Mesothelial cell of epicardium (in vitro differentiated cells): Measurements from ENCODE around the gene ANKS1B. TPM values are rescaled to one million over a fixed set of nuclear protein-coding genes. Genes with fewer than 3 reads are reported as not detected.

Source experiments
- DNase-seq, 2 experiments: peaks; one replicate each; pipeline ENCODE4 v3.0.0; 2021; ENCODE audit warnings: low spot score in 2 of 2; ENCODE audit not compliant: unreplicated experiment in 2 of 2
- H3K27ac Mint-ChIP-seq: 2 replicates; pipeline ENCODE4 v1.8.0; 2021; ENCODE audit warnings: mixed read lengths
- H3K27me3 Mint-ChIP-seq: 2 replicates; pipeline ENCODE4 v1.8.0; 2021; ENCODE audit warnings: low read depth, mixed read lengths
- H3K36me3 Mint-ChIP-seq: 2 replicates; pipeline ENCODE4 v1.8.0; 2021; ENCODE audit warnings: mixed read lengths
- H3K4me1 Mint-ChIP-seq: 2 replicates; pipeline ENCODE4 v1.8.0; 2021; ENCODE audit warnings: mixed read lengths
- H3K4me3 Mint-ChIP-seq: 2 replicates; pipeline ENCODE4 v1.8.0; 2021; ENCODE audit warnings: mild to moderate bottlenecking, moderate library complexity, mixed read lengths
- H3K9me3 Mint-ChIP-seq: 2 replicates; pipeline ENCODE4 v1.8.0; 2021; ENCODE audit warnings: mixed read lengths
- CTCF ChIP-seq: fragments of 200-600 bp; sonication (generic); IDR thresholded peaks from one replicate; pipeline ENCODE4 v1.5.0; 2021; ENCODE audit warnings: antibody characterized with exemption; ENCODE audit not compliant: unreplicated experiment
- total RNA-seq: library from RNA; stranded (reverse); gene quantifications from 3 replicates; pipeline ENCODE4 v1.2.1, GENCODE V29; 2021

Gene ANKS1B
- total RNA-seq, 1 donor from 2014 or later: 8.8 TPM

GRCh38 chr12:99985631-99986030, 895 bp upstream of the ANKS1B start:
- peaks cover 17% of the 10 kb centered on the region for H3K4me1 Mint-ChIP-seq
- peaks cover 45% of the 10 kb centered on the region for H3K27me3 Mint-ChIP-seq
- no peak overlapping the region for H3K27ac Mint-ChIP-seq
- H3K4me3 Mint-ChIP-seq: peak overlapping the region; percentile 80
- H3K9me3 Mint-ChIP-seq: no peaks in the 10 kb centered on the region
- TF ChIP-seq CTCF: no peak
- no peak for DNase-seq
- no peaks in the 10 kb centered on the region for H3K36me3 Mint-ChIP-seq

GRCh38 chr12:99985129-99985570, 414 bp upstream of the ANKS1B start:
- Mint-ChIP-seq H3K36me3 (no peaks in the 10 kb centered on the region), H3K27me3 (peaks cover 49% of the 10 kb centered on the region), H3K4me3 (peak overlapping the region; percentile 80), H3K27ac (peak overlapping the region; percentile 57), H3K4me1 (peaks cover 17% of the 10 kb centered on the region), H3K9me3 (no peaks in the 10 kb centered on the region)
- DNase-seq: no peak
- TF ChIP-seq CTCF: no peak

GRCh38 chr12:99983456-99984258, 1.1 kb downstream of the ANKS1B start:
- no peaks in the 10 kb centered on the region for H3K36me3 Mint-ChIP-seq
- DNase-seq: peak in 1 of 2 experiments; percentile 39
- peak overlapping the region; percentile 82 for H3K4me3 Mint-ChIP-seq
- TF ChIP-seq CTCF: no peak
- no peaks in the 10 kb centered on the region for H3K9me3 Mint-ChIP-seq
- H3K27me3 Mint-ChIP-seq: peaks cover 51% of the 10 kb centered on the region
- peak overlapping the region; percentile 11 for H3K27ac Mint-ChIP-seq
- peaks cover 23% of the 10 kb centered on the region for H3K4me1 Mint-ChIP-seq

- DNase-seq: no peak
- Mint-ChIP-seq H3K36me3 (no peaks in the 10 kb centered on the region), H3K27me3 (peaks cover 54% of the 10 kb centered on the region), H3K4me3 (no peak overlapping the region), H3K4me1 (peaks cover 23% of the 10 kb centered on the region), H3K9me3 (no peaks in the 10 kb centered on the region), H3K27ac (no peak overlapping the region)
- no peak for TF ChIP-seq CTCF
Observed at GRCh38 chr12:99981639-99982190, 3.0 kb downstream of the ANKS1B start.

- H3K27ac Mint-ChIP-seq: no peak overlapping the region
- H3K27me3 Mint-ChIP-seq: peaks cover 46% of the 10 kb centered on the region
- H3K9me3 Mint-ChIP-seq: peaks cover 5% of the 10 kb centered on the region
- H3K4me1 Mint-ChIP-seq: peaks cover 12% of the 10 kb centered on the region
- no peak overlapping the region for H3K4me3 Mint-ChIP-seq
- H3K36me3 Mint-ChIP-seq: no peaks in the 10 kb centered on the region
- DNase-seq: no peak
- TF ChIP-seq CTCF: no peak
Observed at GRCh38 chr12:99979471-99979870, 5.3 kb downstream of the ANKS1B start.
